Measurements from ENCODE around the gene MARCHF2.
"Not testable (repeated sequence)": the region's sequence is repeated elsewhere in the genome, so short reads cannot be mapped to it uniquely, and the experiment has no call there.

Gene MARCHF2

GRCh38 chr19:8413629-8413995 is 507 bp downstream of the MARCHF2 start:
- DNase-seq: no peak

GRCh38 chr19:8416796-8417195 is 3.7 kb downstream of the MARCHF2 start:
- no peak for DNase-seq

GRCh38 chr19:8421484-8422461 is 8.7 kb downstream of the MARCHF2 start:
- no peak for DNase-seq

GRCh38 chr19:8423817-8424223 is 10.7 kb downstream of the MARCHF2 start:
- peak; percentile 50 for DNase-seq

GRCh38 chr19:8425331-8425730 is 12.2 kb downstream of the MARCHF2 start:
- DNase-seq: not testable (repeated sequence)

GRCh38 chr19:8426283-8426682 is 13.2 kb downstream of the MARCHF2 start:
- no peak for DNase-seq

GRCh38 chr19:8429044-8429443 is 15.9 kb downstream of the MARCHF2 start:
- DNase-seq: no peak

GRCh38 chr19:8429826-8430225 is 16.7 kb downstream of the MARCHF2 start:
- no peak for DNase-seq

- no peak for DNase-seq
These were observed 17.5 kb downstream of the MARCHF2 start for GRCh38 chr19:8430650-8431049.

GRCh38 chr19:8438236-8438635 is 25.1 kb downstream of the MARCHF2 start:
- no peak for DNase-seq

- no peak for DNase-seq
These were observed 28.8 kb downstream of the MARCHF2 start for GRCh38 chr19:8441725-8442544.

GRCh38 chr19:8444140-8444676 is 31.1 kb downstream of the MARCHF2 start:
- DNase-seq: peak; percentile 56

GRCh38 chr19:8444677-8445487 is 31.8 kb downstream of the MARCHF2 start, which contains the start of gene HNRNPM:
Gene HNRNPM, plus strand, starts transcription at chr19:8444975. Its CDS starts 24 bp downstream, at chr19:8444999.
- DNase-seq: peak; percentile 99

- peak; percentile 78 for DNase-seq
These were observed 32.4 kb downstream of the MARCHF2 start for GRCh38 chr19:8445488-8446001.

- DNase-seq: no peak
These were observed 33.1 kb downstream of the MARCHF2 start for GRCh38 chr19:8446061-8446709.

- DNase-seq: no peak
These were observed 36.7 kb downstream of the MARCHF2 start for GRCh38 chr19:8449830-8450229.

GRCh38 chr19:8451377-8451776 is 38.3 kb downstream of the MARCHF2 start:
- no peak for DNase-seq

GRCh38 chr19:8451885-8452284 is 38.8 kb downstream of the MARCHF2 start:
- DNase-seq: peak; percentile 27

GRCh38 chr19:8452446-8453123 is 39.5 kb downstream of the MARCHF2 start:
- DNase-seq: no peak

- DNase-seq: no peak
These were observed 40.5 kb downstream of the MARCHF2 start for GRCh38 chr19:8453616-8454015.

- DNase-seq: no peak
These were observed 41.1 kb downstream of the MARCHF2 start for GRCh38 chr19:8454218-8454617.
